Hematopoietic multipotent progenitor cell treated with erythropoietin and hydrocortisone succinate and interleukin-3 and kit ligand, for 6 days (in vitro differentiated cells): ENCODE data around the gene HADH.

Experiments
- DNase-seq: peaks from one replicate; pipeline ENCODE4 v3.0.0-alpha.2; 2015

Gene HADH

GRCh38 chr4:108060164-108060563, 70.5 kb downstream of the HADH start:
- peak; percentile 68 for DNase-seq

GRCh38 chr4:108060686-108061321, 71.1 kb downstream of the HADH start:
- DNase-seq: no peak

GRCh38 chr4:108068442-108068841, 78.8 kb downstream of the HADH start:
- no peak for DNase-seq

- no peak for DNase-seq
Observed at GRCh38 chr4:108070775-108071174, 81.1 kb downstream of the HADH start.

- no peak for DNase-seq
Observed at GRCh38 chr4:108072300-108072699, 82.6 kb downstream of the HADH start.

- peak; percentile 9 for DNase-seq
Observed at GRCh38 chr4:108078024-108078733, 88.5 kb downstream of the HADH start.

GRCh38 chr4:108080747-108081146, 91.1 kb downstream of the HADH start:
- DNase-seq: no peak

GRCh38 chr4:108081256-108081655, 91.6 kb downstream of the HADH start:
- no peak for DNase-seq
